Brain pericyte (primary cell): ENCODE data around the gene CACNG4.

Experiments
- DNase-seq: peaks from one replicate; pipeline ENCODE4 v3.0.0-alpha.2; 2012; ENCODE audit warnings: low read depth, low spot score

Gene CACNG4

DNA sequence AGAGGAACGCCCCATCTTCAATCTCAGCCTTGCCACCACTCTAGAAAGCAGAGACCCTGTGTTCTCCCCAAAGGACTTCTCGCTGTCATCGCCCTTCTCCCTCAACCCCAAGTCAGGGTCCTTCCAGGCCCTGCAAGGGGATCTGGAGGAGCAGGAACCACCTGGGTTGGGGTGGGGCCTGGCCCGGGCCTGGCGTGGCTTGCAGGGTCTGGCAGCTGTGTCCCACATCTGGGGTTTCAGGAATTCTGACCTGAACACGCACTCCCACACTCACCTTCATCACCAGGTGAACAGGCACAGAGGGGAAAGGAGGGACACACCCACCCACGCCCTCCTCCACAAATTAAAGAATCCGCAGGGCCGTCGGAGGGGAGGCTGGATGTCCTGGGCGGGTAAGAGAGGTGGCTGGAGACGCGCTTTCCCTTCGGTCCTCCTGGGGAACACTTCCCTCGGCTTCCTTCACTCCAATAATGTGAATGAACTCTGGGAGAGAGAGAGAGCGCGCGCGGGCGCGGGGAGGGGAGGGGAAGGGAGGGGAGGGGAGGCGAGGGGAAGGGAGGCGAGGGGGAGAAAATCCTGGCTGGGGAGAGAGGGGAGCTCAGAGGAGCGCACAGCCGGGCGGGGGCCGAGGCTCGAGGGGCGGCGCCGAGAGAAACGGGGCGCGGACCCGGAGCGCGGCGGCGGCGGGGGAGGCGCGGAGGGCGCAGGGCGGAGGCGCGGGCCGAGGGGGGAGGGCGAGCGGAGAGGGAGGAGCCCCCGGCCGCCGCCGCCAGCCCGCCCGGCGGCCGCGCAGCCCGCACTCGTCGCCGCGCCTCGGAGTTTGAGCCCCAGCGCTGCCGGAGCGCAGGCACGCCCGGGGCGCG, at the start of gene CACNG4:
TSS of gene CACNG4 (plus strand) at position 799 of the 863 bp plus-strand sequence. CDS start 205 bp downstream, outside the sequence.
- DNase-seq = no peak

DNA sequence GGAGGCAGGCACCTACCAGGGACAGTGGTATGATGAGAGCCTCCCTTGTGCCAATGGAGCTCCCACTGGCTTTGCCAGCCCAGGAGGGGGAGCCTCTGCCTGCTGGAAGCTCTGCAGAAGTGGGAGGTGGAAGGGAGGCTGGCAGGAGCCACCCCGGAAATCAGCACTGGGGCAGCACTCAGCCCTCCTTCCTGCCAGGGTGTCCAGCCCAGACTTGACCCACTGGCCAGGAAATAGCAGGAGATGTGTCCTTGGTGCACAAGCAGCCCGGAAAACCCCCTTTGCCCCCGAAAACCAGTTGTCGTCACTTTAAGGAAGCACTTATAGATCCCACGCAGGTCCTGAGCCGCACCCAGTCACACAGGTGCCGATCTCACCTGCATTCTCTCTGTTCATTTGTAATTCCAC, 49.3 kb upstream of the CACNG4 start:
- DNase-seq = no peak

DNA sequence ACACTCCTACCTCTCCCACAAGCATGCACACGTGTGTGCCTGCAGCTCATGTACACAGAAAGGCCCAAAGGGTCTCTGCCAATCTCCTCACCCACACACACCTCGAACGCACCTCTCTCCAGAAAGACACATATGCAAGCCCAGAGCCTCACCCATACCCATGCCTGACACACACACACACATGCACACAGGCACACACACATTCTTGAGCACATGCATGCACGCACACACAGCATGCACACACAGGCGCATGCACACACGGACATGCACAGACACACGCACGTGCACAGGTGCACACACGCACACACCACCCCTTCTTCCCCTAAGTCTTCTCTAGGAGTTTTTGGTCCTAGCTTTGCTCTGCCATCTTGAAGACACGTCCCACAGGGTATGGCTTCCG, 48.7 kb upstream of the CACNG4 start:
- DNase-seq = no peak

DNA sequence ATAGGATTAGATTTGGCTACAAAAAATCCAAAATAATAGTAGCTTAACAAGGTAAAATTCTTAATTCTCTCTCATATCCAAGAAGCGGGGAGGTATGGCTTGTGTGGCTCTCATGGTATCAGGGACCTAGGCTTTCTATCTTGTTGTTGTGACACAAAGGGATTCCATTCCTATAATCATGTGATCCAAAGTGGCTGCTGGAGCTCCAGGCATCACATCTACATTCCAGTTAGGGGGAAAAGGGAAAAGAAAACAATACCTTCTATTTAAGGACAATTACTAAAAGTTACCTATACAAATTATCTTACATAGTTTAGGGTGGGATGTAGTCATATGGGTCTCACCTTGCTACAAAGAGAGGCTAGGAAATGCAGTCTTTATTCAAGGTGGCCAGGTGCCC, 47.6 kb upstream of the CACNG4 start:
- DNase-seq = no peak

DNA sequence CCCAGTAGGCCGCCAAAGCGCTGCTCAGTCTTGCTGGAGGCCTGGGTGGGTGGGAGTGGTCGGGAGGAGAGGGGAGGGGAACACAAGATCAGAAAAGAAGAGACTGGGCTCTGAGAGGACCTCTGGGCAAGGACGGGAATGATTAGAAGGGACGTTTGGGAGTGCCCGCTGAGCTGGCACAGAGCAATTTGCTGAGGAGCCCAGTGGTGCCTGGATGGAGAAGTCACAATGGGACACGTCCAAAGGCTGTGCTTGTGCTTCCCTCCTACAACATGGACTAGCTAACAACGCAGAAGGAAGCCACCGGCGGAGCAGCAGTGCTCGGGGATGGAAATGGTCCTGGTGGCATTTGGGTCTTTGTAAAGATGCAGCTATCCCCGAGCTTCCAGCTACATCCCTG, 45.6 kb upstream of the CACNG4 start:
- DNase-seq = no peak

DNA sequence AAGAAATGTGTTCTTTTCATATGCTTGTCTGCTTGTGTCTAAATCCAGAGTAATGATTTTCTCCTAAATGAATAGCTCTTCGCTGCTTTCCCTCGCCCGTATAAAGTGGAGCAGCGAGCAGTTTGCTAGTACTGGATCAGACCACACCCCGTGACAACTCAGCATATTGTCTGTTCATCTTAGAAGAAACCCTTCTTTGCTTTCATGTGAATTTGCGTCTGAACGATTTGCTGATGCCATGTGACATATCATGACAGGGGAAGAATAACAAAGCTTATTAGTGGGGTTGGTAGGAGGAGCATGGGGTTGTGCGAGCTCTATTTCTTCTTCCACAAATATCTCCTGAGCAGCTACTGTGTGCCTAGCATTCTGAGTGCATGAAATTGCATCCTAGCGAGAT, 44.1 kb upstream of the CACNG4 start:
- no peak for DNase-seq

DNA sequence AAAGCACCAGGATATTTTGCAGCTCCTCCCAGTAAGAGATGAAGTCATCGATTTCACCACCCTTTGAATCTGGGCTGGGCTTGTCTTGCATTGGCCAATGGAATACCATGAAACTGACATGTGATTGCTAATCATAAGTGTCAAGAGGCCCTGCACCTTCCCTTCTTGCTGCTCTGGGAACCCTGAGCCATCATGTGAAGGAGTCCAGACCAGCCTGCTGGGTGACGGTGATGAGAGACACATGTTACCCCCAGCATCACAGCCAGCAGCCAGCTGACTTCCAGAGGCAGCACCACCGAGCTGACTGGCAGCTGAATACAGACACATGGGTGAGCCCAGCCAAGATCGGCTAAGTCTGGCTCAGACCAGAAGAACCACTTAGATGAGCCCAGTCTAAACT, 43.6 kb upstream of the CACNG4 start:
- DNase-seq = no peak

DNA sequence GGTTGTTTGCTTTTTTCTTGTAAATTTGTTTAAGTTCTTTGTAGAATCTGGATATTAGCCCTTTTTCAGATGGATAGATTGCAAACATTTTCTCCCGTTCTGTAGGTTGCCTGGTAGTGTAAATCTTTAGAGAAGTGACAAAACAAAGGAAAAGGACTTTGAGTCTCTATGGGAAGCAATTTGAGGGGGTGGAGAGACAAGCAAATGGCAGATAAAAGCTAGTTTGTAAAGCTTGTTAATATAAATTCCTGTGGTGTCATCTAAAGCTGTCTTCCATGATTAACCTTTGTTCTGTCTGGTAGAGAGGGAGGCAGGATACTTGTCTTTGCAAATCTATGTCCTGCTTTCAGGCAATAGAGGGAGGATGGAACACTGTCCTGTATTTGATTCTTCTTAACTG, 40.6 kb upstream of the CACNG4 start:
- DNase-seq = no peak

DNA sequence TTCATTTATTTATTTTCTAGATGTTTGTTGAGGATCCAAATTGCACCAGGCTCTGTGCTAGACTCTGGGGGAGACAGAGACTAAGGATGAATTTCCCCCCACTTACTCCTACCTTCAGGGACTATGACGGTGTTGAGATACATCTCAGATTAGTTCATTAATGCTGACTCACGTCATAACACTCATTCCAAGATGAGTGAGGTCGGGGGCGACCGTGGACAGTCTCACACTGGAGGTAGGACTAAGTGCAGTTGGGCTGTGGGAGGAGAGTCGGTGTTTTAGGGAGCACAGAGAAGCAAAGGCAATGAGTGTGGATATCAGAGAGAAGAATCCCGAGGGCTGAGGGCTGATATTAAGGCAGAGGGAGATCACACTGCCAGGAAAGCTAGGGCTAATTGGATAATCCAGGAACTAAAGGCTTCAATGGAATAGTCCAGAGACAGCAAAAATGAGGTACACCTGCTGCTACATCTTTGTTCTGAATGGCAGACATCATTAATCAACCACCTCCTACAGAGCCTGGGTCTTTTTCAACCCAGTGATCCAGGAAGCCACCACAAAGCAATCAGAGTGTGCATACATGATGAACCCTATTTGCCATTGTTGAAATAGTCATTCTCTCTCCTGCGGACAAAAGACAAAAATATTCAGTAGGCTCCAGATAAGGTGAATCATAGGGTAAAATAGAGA, 38.6 kb upstream of the CACNG4 start:
- DNase-seq = no peak

DNA sequence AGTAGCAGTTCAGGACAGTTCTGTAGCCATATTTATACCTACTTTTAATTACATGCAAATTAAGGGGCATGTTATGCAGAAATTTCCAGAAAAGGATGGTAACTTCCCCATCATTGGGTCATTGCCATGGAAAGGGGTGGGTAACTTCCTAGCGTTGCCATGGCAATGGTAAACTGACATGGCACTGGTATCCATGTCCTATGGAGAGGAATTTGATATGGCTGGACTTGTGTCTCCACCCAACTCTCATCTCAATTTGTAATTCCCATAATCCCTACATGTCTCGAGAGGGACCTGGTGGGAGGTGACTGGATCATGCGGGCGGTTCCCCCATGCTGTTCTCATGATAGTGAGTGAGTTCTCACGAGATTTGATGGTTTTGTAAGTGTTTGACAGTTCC, 35.6 kb upstream of the CACNG4 start:
- DNase-seq = no peak

DNA sequence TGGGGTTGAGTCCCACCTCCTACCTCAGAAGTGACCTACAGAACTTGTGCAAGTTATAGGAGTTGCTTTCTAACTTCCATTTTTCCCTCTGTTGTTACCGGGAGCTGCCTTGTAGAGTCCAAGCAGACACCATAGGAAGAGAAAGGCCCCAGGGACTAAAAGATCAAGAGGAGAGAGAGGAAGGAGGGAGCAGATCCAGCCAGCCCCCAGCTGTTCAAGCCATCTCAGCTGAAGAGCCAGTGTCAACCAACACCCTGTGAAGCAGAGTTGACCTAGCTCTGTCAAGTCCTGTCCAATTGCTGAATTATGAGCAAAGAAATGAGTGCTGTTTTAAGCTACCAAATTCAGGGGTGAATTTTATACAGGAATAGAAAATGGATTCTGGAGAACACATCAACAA, 34.9 kb upstream of the CACNG4 start:
- no peak for DNase-seq

DNA sequence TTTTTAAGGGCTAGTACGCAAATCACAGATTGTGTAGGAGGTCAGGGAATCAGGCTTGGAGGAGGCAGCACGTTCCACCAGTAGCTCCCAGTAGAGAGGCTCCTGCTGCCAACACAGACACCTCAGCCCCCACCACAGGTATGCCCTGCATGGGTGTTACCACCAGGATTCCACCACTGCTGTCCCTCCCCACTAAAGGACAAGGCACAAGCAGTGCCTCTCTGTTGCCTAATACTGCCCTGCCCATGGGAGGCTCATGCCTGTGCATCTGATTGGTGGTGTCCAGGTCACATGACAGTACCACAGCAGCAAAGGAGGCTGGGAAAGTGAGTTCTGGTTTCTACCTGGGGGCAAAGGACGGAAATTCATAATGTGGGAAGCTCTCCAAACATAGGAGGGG, 33.6 kb upstream of the CACNG4 start:
- DNase-seq = no peak

DNA sequence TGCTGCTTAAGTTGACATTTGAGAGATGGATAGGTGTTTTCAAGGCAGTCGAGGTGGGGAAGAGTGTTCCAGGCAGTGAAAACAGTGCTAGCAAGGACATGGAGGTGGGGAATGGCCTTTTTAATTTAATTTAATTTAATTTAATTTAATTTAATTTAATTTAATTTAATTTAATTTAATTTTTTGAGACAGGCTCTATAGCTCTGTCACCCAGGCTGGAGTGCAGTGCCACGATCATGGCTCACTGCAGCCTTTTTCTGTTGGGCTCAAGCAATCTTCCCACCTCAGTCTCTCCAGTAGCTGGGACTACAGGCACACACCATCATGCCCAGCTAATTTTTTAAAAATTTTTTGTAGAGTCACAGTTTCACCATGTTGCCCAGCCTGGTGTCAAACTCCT, 32.2 kb upstream of the CACNG4 start:
- no peak for DNase-seq

DNA sequence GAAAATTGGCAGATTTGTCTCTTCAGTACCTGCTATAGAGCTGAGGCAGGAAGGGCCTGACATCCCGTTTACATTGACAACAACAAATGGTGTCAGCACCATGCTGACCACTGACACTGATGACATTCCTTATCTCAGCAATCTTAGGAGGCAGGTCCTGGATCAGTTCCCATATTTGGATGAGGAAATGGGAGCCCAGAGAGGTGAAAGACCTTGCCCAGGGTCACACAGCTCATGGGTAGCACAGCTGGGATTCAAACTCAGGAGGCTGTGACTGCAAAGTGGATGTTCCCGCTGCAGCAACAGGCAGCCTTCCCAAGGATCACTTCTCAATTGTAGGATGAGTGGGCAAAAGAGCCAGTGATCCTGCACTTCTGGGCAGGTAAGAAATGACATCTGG, 30.5 kb upstream of the CACNG4 start:
- DNase-seq = no peak

DNA sequence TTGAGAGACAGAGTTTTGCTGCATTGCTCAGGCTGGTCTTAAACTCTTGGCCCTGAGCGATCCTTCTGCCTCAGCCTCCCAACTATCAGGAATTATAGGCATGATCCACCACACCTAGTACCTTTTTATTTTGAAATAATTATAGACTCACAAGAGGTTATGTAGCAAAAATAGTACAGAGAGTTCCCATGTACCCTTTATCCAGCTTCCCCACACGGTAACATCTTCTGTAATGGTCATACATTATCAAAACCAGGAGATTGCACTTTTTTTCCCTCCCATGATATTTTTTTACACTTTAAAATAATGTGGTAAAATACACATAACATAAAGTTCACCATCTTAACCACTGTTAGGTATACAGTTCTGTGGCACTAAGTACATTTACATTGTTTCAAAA, 28.8 kb upstream of the CACNG4 start:
- no peak for DNase-seq

DNA sequence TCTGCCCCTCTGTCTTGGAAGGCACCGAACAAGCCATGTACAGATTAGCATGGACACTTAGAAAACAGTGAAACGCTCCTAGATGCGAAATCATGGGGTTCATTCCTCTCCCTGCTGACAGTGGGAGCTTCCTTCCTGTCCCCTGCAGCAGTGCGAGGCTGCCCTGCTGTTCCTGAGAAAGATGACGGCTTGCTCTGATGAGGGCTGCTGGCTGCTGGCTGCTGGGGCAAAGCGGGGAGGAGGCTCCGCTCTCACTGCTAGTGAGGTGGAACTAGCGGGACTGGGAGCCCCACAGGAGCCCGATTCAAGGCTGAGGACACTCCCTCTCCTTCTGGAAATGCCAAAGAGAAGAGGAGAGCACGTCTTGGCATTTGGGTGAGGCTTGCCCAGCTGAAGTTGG, 25.9 kb upstream of the CACNG4 start:
- DNase-seq = no peak

DNA sequence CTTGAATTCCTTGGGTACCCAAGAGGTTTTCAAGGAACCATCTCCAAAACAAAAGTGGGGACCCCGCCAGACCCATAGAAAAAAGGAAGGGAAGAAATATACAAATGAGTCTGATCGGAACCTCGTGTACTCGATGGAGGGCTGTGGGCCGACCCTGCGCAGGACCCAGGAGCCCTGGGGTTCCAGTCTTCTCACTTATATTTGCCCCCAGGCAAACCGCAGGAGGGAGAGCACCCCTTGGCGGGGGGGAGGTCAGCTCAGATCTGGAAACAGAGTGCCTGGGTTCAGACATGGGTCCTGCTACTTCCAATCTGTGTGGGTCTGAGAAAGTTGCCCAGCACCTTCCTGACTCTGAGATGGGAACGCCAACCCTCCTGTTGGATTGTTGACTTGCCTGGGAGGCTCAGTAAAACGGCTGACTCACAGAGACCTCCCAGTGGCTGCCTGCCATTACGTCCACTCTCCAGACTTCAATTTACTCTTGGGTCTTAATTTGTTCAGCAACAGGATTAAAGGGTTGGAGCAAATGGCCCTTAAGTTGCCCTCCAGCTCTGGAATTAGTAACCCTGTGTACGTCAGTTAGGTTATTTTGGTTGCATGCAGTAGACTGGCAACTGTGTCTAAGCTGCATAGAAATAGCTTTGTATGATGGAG, 24.9 kb upstream of the CACNG4 start:
- no peak for DNase-seq

DNA sequence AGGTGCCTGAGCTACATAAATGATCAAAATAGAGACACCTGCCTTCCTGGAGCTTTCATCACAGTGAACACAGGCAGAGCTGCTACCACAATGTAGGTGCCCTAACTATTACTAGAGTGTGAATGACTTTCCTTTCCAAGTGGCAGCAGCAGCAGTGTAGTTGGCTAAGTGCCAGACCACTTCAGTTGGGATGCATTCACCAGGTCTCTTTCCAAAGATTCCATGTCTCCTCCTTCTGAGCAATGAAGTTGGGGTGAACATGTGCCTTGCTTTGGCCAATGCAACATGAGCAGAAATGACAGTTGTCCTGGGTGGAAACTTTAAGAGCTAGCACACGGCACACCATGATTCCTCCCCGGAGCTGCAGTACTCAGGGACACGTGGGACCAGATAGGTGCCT, 23.3 kb upstream of the CACNG4 start:
- DNase-seq = no peak

DNA sequence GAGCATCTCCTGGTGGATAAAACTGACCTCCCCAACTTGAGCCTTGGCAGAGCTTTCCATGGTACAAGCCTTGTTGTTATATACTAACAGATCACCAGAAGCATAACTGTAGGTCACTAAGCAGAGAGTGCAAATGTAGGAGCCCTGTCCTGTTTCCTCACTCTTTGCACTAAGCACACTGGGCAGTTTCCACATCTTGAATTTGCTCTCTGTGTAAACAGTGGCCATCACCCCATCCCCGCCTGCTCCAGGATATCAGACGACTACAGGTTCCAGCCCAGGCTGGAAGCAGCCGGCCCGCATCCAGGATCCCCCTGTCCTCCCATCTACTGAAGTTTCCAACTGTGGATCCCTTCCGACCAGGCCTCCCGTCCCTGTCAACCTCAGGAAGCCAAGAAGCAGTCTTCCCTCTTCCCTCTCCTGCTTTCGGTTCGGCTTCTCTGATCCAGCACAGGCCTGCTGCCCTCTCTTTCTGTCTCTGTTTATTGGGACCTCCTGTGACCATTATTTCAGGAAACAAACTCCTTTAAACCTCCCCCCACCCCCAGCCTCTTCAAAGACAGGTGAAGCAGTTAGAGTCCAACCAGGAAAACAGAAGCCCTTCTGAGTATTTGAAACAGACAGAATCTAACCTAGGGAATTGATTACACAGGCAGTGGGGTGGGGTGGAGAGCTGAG, 22.6 kb upstream of the CACNG4 start:
- DNase-seq = no peak

DNA sequence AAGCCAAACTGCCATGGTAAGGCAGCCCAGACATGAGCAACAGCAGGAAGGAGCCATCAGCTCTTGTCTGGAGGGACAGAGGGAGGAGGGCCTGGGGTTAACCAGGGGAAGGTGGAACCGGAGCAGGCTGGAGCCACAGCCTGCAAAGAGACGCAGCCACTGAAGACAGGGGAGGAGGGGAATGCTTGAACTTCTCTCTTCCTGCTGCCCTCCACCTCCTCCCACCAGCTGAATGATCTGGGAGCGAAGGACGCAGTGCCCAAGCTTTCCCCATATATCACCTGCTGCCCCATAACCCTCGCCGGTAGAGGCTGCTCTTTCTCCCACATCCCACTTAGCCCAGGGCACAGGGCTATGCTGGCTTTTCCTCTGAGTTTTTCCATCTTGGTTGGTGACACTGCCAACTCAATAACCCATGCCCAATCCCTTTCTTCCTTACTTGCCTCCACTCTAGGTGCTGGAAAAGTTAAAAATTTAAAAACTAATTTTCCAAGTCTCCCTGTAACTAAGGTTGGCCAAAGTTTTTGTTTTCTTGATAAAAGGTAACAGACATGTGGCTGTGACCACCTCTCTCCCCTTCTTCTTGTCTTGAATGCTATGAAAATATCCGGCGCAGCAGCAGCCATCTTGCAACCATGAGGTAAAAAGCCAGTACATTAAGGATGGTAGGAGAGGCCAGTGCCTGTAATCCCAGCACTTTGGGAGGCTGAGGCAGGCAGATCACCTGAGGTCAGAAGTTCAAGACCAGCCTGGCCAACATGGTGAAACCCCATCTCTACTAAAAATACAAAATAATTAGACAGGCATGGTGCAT, 21.8 kb upstream of the CACNG4 start:
- DNase-seq = no peak

DNA sequence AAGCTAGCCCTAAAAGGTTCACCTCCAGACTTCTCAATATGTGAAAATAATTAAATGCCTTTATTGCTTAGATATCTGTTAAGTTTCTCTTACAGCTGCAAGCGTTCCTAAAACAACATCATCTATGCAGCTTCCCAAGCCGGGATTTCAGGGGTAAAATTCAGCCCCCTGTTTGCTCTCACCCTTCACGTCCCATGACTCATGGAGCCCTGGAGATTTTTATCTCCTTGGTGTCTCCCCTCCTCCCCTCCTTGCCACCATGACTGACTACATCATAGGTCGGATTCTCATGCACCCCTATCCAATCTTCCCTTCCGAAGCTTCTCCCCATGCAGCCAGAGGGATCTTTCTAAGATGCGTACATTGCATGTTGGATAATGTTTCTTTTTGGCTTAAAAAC, 21.0 kb upstream of the CACNG4 start:
- DNase-seq = no peak
